ENCODE data around the gene FBXO7. TPM values are rescaled to one million over a fixed set of nuclear protein-coding genes. Genes with fewer than 3 reads are reported as not detected.

The FBXO7 gene
- total and polyA plus RNA-seq, 9 of the 15 experiments (the other 6 are each of a cell fraction or from before 2014, with no cell fraction given): 34.0 to 162 (median 85.2) TPM

DNA sequence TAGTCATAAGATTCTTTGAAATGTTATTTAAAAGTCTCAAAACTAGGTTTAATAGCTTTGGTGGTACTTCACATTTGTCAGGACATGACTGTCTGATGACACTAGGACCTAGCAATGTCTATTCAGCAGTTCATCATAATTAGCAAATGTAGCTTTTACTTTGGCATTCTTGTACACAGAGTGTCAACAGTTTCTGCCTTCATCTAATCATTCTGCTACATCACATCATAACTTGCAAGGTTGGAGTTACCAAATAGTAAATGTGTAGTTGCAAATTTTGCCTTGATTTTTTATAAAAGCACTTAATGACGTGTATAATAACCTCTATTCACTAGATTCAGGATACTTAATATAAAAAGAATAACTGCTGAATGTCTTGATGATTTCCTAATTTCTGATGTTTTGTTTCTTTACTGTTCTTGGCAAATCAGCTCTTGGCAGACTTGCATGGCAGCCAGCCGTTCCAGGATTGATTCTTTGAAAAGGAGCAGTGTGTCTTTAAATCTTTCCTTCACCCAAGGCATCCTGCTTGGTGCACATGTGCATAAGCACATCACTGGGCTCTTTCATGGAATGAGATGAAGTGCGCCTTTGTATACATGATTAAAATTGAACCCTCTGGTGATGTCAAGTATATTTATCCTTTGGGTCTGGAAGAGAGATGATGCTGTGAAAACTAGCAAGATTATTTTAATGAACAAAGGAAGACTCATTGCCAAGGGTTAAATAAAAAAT lies 12.2 kb downstream of the FBXO7 start:
- H3K79me2 ChIP-seq (ENCODE audit: control insufficient read depth, insufficient read depth, low read length): peaks cover 66% of the 10 kb centered on the region
- no peak for ATAC-seq
- no peak overlapping the region for H3K9ac ChIP-seq (ENCODE audit: insufficient read depth in 1 of 2, low read depth in 2 of 2, low read length in 2 of 2)
- H3K4me1 ChIP-seq (replicated peaks in 1 of 2; ENCODE audit: control insufficient read depth in 2 of 2, insufficient read depth in 2 of 2, low read length in 2 of 2): peaks cover 0 to 20% of the 10 kb centered on the region in 2 experiments; a peak in 3 of 5 replicates
- H3K4me3 ChIP-seq: no peak overlapping the region
- peaks cover 5% of the 10 kb centered on the region for H3K9me1 ChIP-seq (ENCODE audit: control insufficient read depth, insufficient read depth, low read length)
- in situ Hi-C loops (cut with MboI): no loop called here
- no peak for FAIRE-seq
- 94% methylated on average over 3 of the region's 3 CpGs for WGBS (ENCODE audit: insufficient coverage, low coverage, missing lambda C conversion rate)
- CTCF ChIA-PET (ENCODE audit: low intra/inter-chr PET ratio): no interaction called here
- no peak for DNase-seq (ENCODE audit: extremely low read depth in 1 of 4, low spot score in 3 of 4)
- no TSS peak for BruUV-seq (replicated peaks)
- H2AFZ ChIP-seq (ENCODE audit: low read depth, low read length): no peak overlapping the region
- H3K27me3 ChIP-seq (ENCODE audit: control insufficient read depth in 2 of 2, insufficient read depth in 2 of 2, low read length in 2 of 2): no peaks in the 10 kb centered on the region
- H3K36me3 ChIP-seq (ENCODE audit: control insufficient read depth, insufficient read depth, low read length): peaks cover 88% of the 10 kb centered on the region
- H4K20me1 ChIP-seq (replicated peaks; ENCODE audit: control insufficient read depth, insufficient read depth, low read length): 0 out of 2 replicates have a peak, but pooled peaks cover 8% of the 10 kb centered on the region
- H3K27ac ChIP-seq (ENCODE audit: extremely low read depth, low read depth, low read length): no peak overlapping the region
- POLR2A ChIA-PET: interaction anchor here (1.0 to 2.9 kb wide), 2 partner anchors 9 to 28 kb away, joined by 3 to 11 read pairs; no protein-coding TSS in a partner anchor
- H3K4me2 ChIP-seq (ENCODE audit: insufficient read depth, low read length): no peak overlapping the region
- no peaks in the 10 kb centered on the region for H3K9me3 ChIP-seq (replicated peaks; ENCODE audit: control insufficient read depth, insufficient read depth, low read depth, low read length)
- intact Hi-C loops (cut with micrococcal nuclease): no loop called here
- no peak for TF ChIP-seq EGR1 (conservative IDR thresholded peaks at IDR 0.05)
- TF ChIP-seq ZBTB5 (IDR thresholded peaks at IDR 0.05): no peak
- TF ChIP-seq TFAM (CRISPR knock-in tag; conservative IDR thresholded peaks at IDR 0.05): no peak
- no peak for TF ChIP-seq SLC30A9 (CRISPR knock-in tag; IDR thresholded peaks at IDR 0.05)
- TF ChIP-seq ZBTB40 (IDR thresholded peaks at IDR 0.05): no peak
- no peak for TF ChIP-seq ZBTB40 (CRISPR knock-in tag; IDR thresholded peaks at IDR 0.05)
- no peak for TF ChIP-seq HES1 (IDR thresholded peaks at IDR 0.05; ENCODE audit: low read depth)
- TF ChIP-seq ZBTB17 (CRISPR knock-in tag; IDR thresholded peaks at IDR 0.05): no peak
